ENCODE data around the gene TRABD2A. TPM values are rescaled to one million over a fixed set of nuclear protein-coding genes. Genes with fewer than 3 reads are reported as not detected.
A peak's percentile ranks its signal among the peaks of the same experiment; 100 is the strongest.

TRABD2A gene
- total and polyA plus RNA-seq, 4 experiments from 2014 or later, result 67.1 to 90.7 (median 82.2) TPM

- Mint-ChIP-seq H3K27ac (peak overlapping the region; percentile 82 to 99 (median 95)), H3K27me3 (no peaks in the 10 kb centered on the region), H3K4me3 (peak overlapping the region in 5 of 8 donors; percentile 35 to 85 (median 73)), H3K36me3 (no peaks in the 10 kb centered on the region), H3K9me3 (peaks cover 0 to 1% (median 0%) of the 10 kb centered on the region in 8 donors), H3K4me1 (peaks cover 44 to 63% (median 54%) of the 10 kb centered on the region in 4 donors)
- no peak for DNase-seq
- POLR2A ChIA-PET (ENCODE audit: partially characterized antibody), result interaction anchor here (1.0 to 6.9 kb wide), 10 partner anchors 8 to 157 kb away, joined by 3 to 162 read pairs (median 6); partner anchors contain the start of genes TMSB10 and TRABD2A
- Histone ChIP-seq H3K27ac (ENCODE audit: low read depth, low read length) (peak overlapping the region; percentile 6), H3K4me1 (ENCODE audit: insufficient read depth, low read length) (peaks cover 64% of the 10 kb centered on the region), H3K4me3 (ENCODE audit: low read length in 2 of 2) (no peak overlapping the region), H3K36me3 (ENCODE audit: insufficient read depth, low read length) (no peaks in the 10 kb centered on the region), H3K27me3 (ENCODE audit: insufficient read depth, low read length) (no peaks in the 10 kb centered on the region), H3K9me3 (ENCODE audit: control insufficient read depth in 1 of 2, low read length in 2 of 2) (no peaks in the 10 kb centered on the region)
- intact Hi-C loops (cut with micrococcal nuclease), result loop anchor here (1.0 kb wide), 2 partner anchors 9 to 12 kb away; no protein-coding TSS in a partner anchor
- CTCF ChIA-PET (ENCODE audit: partially characterized antibody), result interaction anchor here (1.4 to 16.2 kb wide), 5 partner anchors 8 to 156 kb away, joined by 6 to 267 read pairs (median 8); partner anchors contain the start of gene TRABD2A
These were observed 16.9 kb upstream of the TRABD2A start for GRCh38 chr2:84897773-84898172.

- H3K27me3 Mint-ChIP-seq, result no peaks in the 10 kb centered on the region
- POLR2A ChIA-PET (ENCODE audit: partially characterized antibody), result interaction anchor here (3.8 to 6.9 kb wide), 3 partner anchors 9 to 16 kb away, joined by 39 to 162 read pairs (median 39); partner anchors contain the start of genes TMSB10 and TRABD2A
- H3K4me3 Mint-ChIP-seq, result peak overlapping the region in 2 of 8 donors; percentile 14 to 27
- Histone ChIP-seq H3K27me3 (ENCODE audit: insufficient read depth, low read length) (no peaks in the 10 kb centered on the region), H3K36me3 (ENCODE audit: insufficient read depth, low read length) (no peaks in the 10 kb centered on the region), H3K9me3 (ENCODE audit: control insufficient read depth in 1 of 2, low read length in 2 of 2) (no peaks in the 10 kb centered on the region), H3K4me1 (ENCODE audit: insufficient read depth, low read length) (peaks cover 64% of the 10 kb centered on the region), H3K27ac (ENCODE audit: low read depth, low read length) (no peak overlapping the region), H3K4me3 (ENCODE audit: low read length in 2 of 2) (no peak overlapping the region)
- H3K27ac Mint-ChIP-seq, result peak overlapping the region in 4 of 7 donors; percentile 5 to 82 (median 34)
- intact Hi-C loops (cut with micrococcal nuclease), result no loop called here
- H3K9me3 Mint-ChIP-seq, result peaks cover 0 to under 1% (median 0%) of the 10 kb centered on the region in 8 donors
- CTCF ChIA-PET (ENCODE audit: partially characterized antibody), result interaction anchor here (1.4 to 16.2 kb wide), 3 partner anchors 9 to 25 kb away, joined by 3 to 267 read pairs (median 114); partner anchors contain the start of genes TMSB10 and TRABD2A
- H3K4me1 Mint-ChIP-seq, result peaks cover 41 to 64% (median 50%) of the 10 kb centered on the region in 4 donors
- H3K36me3 Mint-ChIP-seq, result no peaks in the 10 kb centered on the region
- no peak for DNase-seq
These were observed 15.7 kb upstream of the TRABD2A start for GRCh38 chr2:84896567-84896966.

- Mint-ChIP-seq H3K36me3 (no peaks in the 10 kb centered on the region), H3K9me3 (no peaks in the 10 kb centered on the region), H3K27ac (peak overlapping the region; percentile 38 to 95 (median 91)), H3K4me3 (peak overlapping the region; percentile 51 to 75 (median 69)), H3K4me1 (peaks cover 39 to 62% (median 48%) of the 10 kb centered on the region in 4 donors), H3K27me3 (no peaks in the 10 kb centered on the region)
- intact Hi-C loops (cut with micrococcal nuclease), result loop anchor here (1.0 kb wide), 1 partner anchor 9 kb away; no protein-coding TSS in a partner anchor
- CTCF ChIA-PET (ENCODE audit: partially characterized antibody), result interaction anchor here (0.8 to 16.2 kb wide), 4 partner anchors 13 to 27 kb away, joined by 4 to 267 read pairs (median 20); partner anchors contain the start of gene TRABD2A
- no peaks in the 10 kb centered on the region for H3K9me3 ChIP-seq (ENCODE audit: control insufficient read depth in 1 of 2, low read length in 2 of 2)
- peak overlapping the region in 1 of 2 donors; percentile 13 for H3K4me3 ChIP-seq (ENCODE audit: low read length in 2 of 2)
- peak overlapping the region; percentile 50 for H3K27ac ChIP-seq (ENCODE audit: low read depth, low read length)
- H3K4me1 ChIP-seq (ENCODE audit: insufficient read depth, low read length), result peaks cover 61% of the 10 kb centered on the region
- POLR2A ChIA-PET (ENCODE audit: partially characterized antibody), result interaction anchor here (0.6 to 6.9 kb wide), 8 partner anchors 7 to 436 kb away, joined by 3 to 162 read pairs (median 6); partner anchors contain the start of genes TMSB10 and TRABD2A
- H3K36me3 ChIP-seq (ENCODE audit: insufficient read depth, low read length), result no peaks in the 10 kb centered on the region
- DNase-seq, result peak in 2 of 5 donors; percentile 36 to 42
- H3K27me3 ChIP-seq (ENCODE audit: insufficient read depth, low read length), result no peaks in the 10 kb centered on the region
These were observed 14.1 kb upstream of the TRABD2A start for GRCh38 chr2:84894758-84895520.

GRCh38 chr2:84894131-84894586, 13.3 kb upstream of the TRABD2A start:
- Mint-ChIP-seq H3K27ac (peak overlapping the region; percentile 38 to 95 (median 91)), H3K36me3 (no peaks in the 10 kb centered on the region), H3K4me1 (peaks cover 40 to 65% (median 51%) of the 10 kb centered on the region in 4 donors), H3K4me3 (peak overlapping the region in 5 of 8 donors; percentile 55 to 75 (median 69)), H3K27me3 (no peaks in the 10 kb centered on the region), H3K9me3 (no peaks in the 10 kb centered on the region)
- ChIA-PET CTCF (ENCODE audit: partially characterized antibody) (interaction anchor here (0.6 to 16.2 kb wide), 5 partner anchors 9 to 27 kb away, joined by 3 to 267 read pairs (median 6); partner anchors contain the start of gene TRABD2A), POLR2A (ENCODE audit: partially characterized antibody) (interaction anchor here (0.6 to 6.9 kb wide), 10 partner anchors 8 to 436 kb away, joined by 3 to 162 read pairs (median 4); partner anchors contain the start of genes TMSB10 and TRABD2A)
- DNase-seq, result no peak
- Histone ChIP-seq H3K4me1 (ENCODE audit: insufficient read depth, low read length) (peaks cover 61% of the 10 kb centered on the region), H3K36me3 (ENCODE audit: insufficient read depth, low read length) (no peaks in the 10 kb centered on the region), H3K9me3 (ENCODE audit: control insufficient read depth in 1 of 2, low read length in 2 of 2) (no peaks in the 10 kb centered on the region), H3K27ac (ENCODE audit: low read depth, low read length) (peak overlapping the region; percentile 50), H3K27me3 (ENCODE audit: insufficient read depth, low read length) (no peaks in the 10 kb centered on the region), H3K4me3 (ENCODE audit: low read length in 2 of 2) (no peak overlapping the region)
- intact Hi-C loops (cut with micrococcal nuclease), result no loop called here

GRCh38 chr2:84891355-84892010, 10.6 kb upstream of the TRABD2A start:
- H3K27me3 Mint-ChIP-seq, result no peaks in the 10 kb centered on the region
- H3K27me3 ChIP-seq (ENCODE audit: insufficient read depth, low read length), result no peaks in the 10 kb centered on the region
- ChIA-PET POLR2A (ENCODE audit: partially characterized antibody) (interaction anchor here (4.9 to 7.5 kb wide), 2 partner anchors 12 to 15 kb away, joined by 40 to 204 read pairs; partner anchors contain the start of genes TMSB10 and TRABD2A), CTCF (ENCODE audit: partially characterized antibody) (interaction anchor here (1.4 to 14.5 kb wide), 3 partner anchors 9 to 31 kb away, joined by 4 to 271 read pairs (median 12); no protein-coding TSS in a partner anchor)
- no peaks in the 10 kb centered on the region for H3K36me3 Mint-ChIP-seq
- no peak for DNase-seq
- H3K9me3 ChIP-seq (ENCODE audit: control insufficient read depth in 1 of 2, low read length in 2 of 2), result no peaks in the 10 kb centered on the region
- H3K27ac Mint-ChIP-seq, result peak overlapping the region in 3 of 7 donors; percentile 7 to 55 (median 37)
- H3K27ac ChIP-seq (ENCODE audit: low read depth, low read length), result no peak overlapping the region
- no peak overlapping the region for H3K4me3 ChIP-seq (ENCODE audit: low read length in 2 of 2)
- peaks cover 42 to 70% (median 50%) of the 10 kb centered on the region in 4 donors for H3K4me1 Mint-ChIP-seq
- no peak overlapping the region for H3K4me3 Mint-ChIP-seq
- H3K9me3 Mint-ChIP-seq, result no peaks in the 10 kb centered on the region
- intact Hi-C loops (cut with micrococcal nuclease), result no loop called here
- H3K36me3 ChIP-seq (ENCODE audit: insufficient read depth, low read length), result no peaks in the 10 kb centered on the region
- H3K4me1 ChIP-seq (ENCODE audit: insufficient read depth, low read length), result peaks cover 51% of the 10 kb centered on the region

- H3K36me3 ChIP-seq (ENCODE audit: insufficient read depth, low read length), result no peaks in the 10 kb centered on the region
- H3K27me3 ChIP-seq (ENCODE audit: insufficient read depth, low read length), result no peaks in the 10 kb centered on the region
- Mint-ChIP-seq H3K27me3 (no peaks in the 10 kb centered on the region), H3K36me3 (no peaks in the 10 kb centered on the region), H3K4me1 (peaks cover 26 to 50% (median 40%) of the 10 kb centered on the region in 4 donors), H3K4me3 (peak overlapping the region; percentile 72 to 90 (median 82)), H3K27ac (peak overlapping the region; percentile 90 to 99 (median 97)), H3K9me3 (no peaks in the 10 kb centered on the region)
- no peak for DNase-seq
- peak overlapping the region; percentile 81 for H3K27ac ChIP-seq (ENCODE audit: low read depth, low read length)
- ChIA-PET CTCF (ENCODE audit: partially characterized antibody) (interaction anchor here (0.7 to 14.5 kb wide), 14 partner anchors 9 to 260 kb away, joined by 3 to 271 read pairs (median 4); partner anchors contain the start of genes TMSB10 and TRABD2A), POLR2A (ENCODE audit: partially characterized antibody) (interaction anchor here (0.7 to 7.5 kb wide), 16 partner anchors 9 to 401 kb away, joined by 3 to 204 read pairs (median 6); partner anchors contain the start of genes TMSB10 and TRABD2A)
- peaks cover 29% of the 10 kb centered on the region for H3K4me1 ChIP-seq (ENCODE audit: insufficient read depth, low read length)
- peak overlapping the region; percentile 32 to 42 for H3K4me3 ChIP-seq (ENCODE audit: low read length in 2 of 2)
- H3K9me3 ChIP-seq (ENCODE audit: control insufficient read depth in 1 of 2, low read length in 2 of 2), result no peaks in the 10 kb centered on the region
- intact Hi-C loops (cut with micrococcal nuclease), result loop anchor here (1.0 kb wide), 1 partner anchor 16 kb away; the partner anchor contains the start of gene TMSB10
These were observed 8.4 kb upstream of the TRABD2A start for GRCh38 chr2:84889332-84889731.
